ENCODE results near the gene LRRC37A3. TPM values are rescaled to one million over a fixed set of nuclear protein-coding genes. Genes with fewer than 3 reads are reported as not detected.
"Not testable (repeated sequence)": the region's sequence is repeated elsewhere in the genome, so short reads cannot be mapped to it uniquely, and the experiment has no call there.

LRRC37A3 gene
- total and polyA plus RNA-seq, 2 of the 13 experiments (the other 11 are each of a cell fraction or from before 2014, with no cell fraction given) = 0.62 to 1.1 TPM

GRCh38 chr17:64965873-64966287 lies 46.6 kb upstream of the LRRC37A3 start (continued):
- TF ChIP-seq GPN1 (CRISPR knock-in tag; IDR thresholded peaks at IDR 0.05; ENCODE audit: borderline replicate concordance) (peak; percentile 79; the same call in 1 of the 2 replicates), STAT5B (CRISPR knock-in tag; IDR thresholded peaks at IDR 0.05) (peak; percentile 34; the same call in 1 of the 2 replicates), TAF1 (CRISPR knock-in tag; IDR thresholded peaks at IDR 0.05) (peak; percentile 65), ZNF800 (CRISPR knock-in tag; IDR thresholded peaks at IDR 0.05) (peak; percentile 99), ZNF205 (CRISPR knock-in tag; IDR thresholded peaks at IDR 0.05) (peak; percentile 85), IRX3 (CRISPR knock-in tag; IDR thresholded peaks at IDR 0.05; ENCODE audit: borderline replicate concordance, low read depth) (peak; percentile 94), MEIS2 (CRISPR knock-in tag; IDR thresholded peaks at IDR 0.05) (peak; percentile 89), DNMT3B (CRISPR knock-in tag; conservative IDR thresholded peaks at IDR 0.05) (peak; percentile 94; the same call in 1 of the 2 replicates), IKZF4 (CRISPR knock-in tag; IDR thresholded peaks at IDR 0.05; ENCODE audit: borderline replicate concordance, low read depth, not compliant biosample characterization) (peak; percentile 97), ZNF567 (CRISPR knock-in tag; IDR thresholded peaks at IDR 0.05; ENCODE audit: borderline replicate concordance) (0 out of 2 replicates have a peak, but pooled peaks have one; percentile 64), ARNTL (CRISPR knock-in tag; IDR thresholded peaks at IDR 0.05) (peak; percentile 81), TBX2 (CRISPR knock-in tag; IDR thresholded peaks at IDR 0.05; ENCODE audit: borderline replicate concordance) (peak; percentile 90), ZNF468 (CRISPR knock-in tag; IDR thresholded peaks at IDR 0.05) (0 out of 2 replicates have a peak, but pooled peaks have one; percentile 77), ZBTB3 (CRISPR knock-in tag; IDR thresholded peaks at IDR 0.05; ENCODE audit: borderline replicate concordance, low read depth) (peak; percentile 85; the same call in 1 of the 2 replicates), MAZ (CRISPR knock-in tag; IDR thresholded peaks at IDR 0.05; ENCODE audit: low read depth) (peak; percentile 73; the same call in 1 of the 2 replicates), ZBTB7A (CRISPR knock-in tag; IDR thresholded peaks at IDR 0.05) (peak; percentile 69; the same call in 1 of the 2 replicates), ZNF784 (CRISPR knock-in tag; IDR thresholded peaks at IDR 0.05; ENCODE audit: borderline replicate concordance) (peak; percentile 90; the same call in 1 of the 2 replicates), HNRNPLL (IDR thresholded peaks at IDR 0.05; ENCODE audit: low read depth, low read length, poor library complexity, severe bottlenecking) (peak; percentile 41), ZNF562 (CRISPR knock-in tag; IDR thresholded peaks at IDR 0.05; ENCODE audit: borderline replicate concordance) (peak; percentile 84), SPEN (CRISPR knock-in tag; IDR thresholded peaks at IDR 0.05; ENCODE audit: low read depth) (0 out of 2 replicates have a peak, but pooled peaks have one; percentile 74), KLF13 (CRISPR knock-in tag; IDR thresholded peaks at IDR 0.05) (peak; percentile 91; the same call in 1 of the 2 replicates), HES4 (CRISPR knock-in tag; IDR thresholded peaks at IDR 0.05; ENCODE audit: borderline replicate concordance) (peak; percentile 98), MYPOP (CRISPR knock-in tag; IDR thresholded peaks at IDR 0.05) (peak; percentile 88), ZMYM4 (CRISPR knock-in tag; IDR thresholded peaks at IDR 0.05) (peak; percentile 85), ZNF510 (CRISPR knock-in tag; IDR thresholded peaks at IDR 0.05; ENCODE audit: low read depth) (peak; percentile 96; the same call in 1 of the 2 replicates)
- not testable (repeated sequence) for TF ChIP-seq MAZ (IDR thresholded peaks at IDR 0.05; ENCODE audit: borderline replicate concordance, low read depth, low read length)

All from HepG2 (cell line).